ENCODE data around the gene PRAC1. TPM values are rescaled to one million over a fixed set of nuclear protein-coding genes. Genes with fewer than 3 reads are reported as not detected.
"Not testable (repeated sequence)": the region's sequence is repeated elsewhere in the genome, so short reads cannot be mapped to it uniquely, and the experiment has no call there.

PRAC1 gene
- polyA plus RNA-seq, 3 donors, result not detected

- H3K27ac ChIP-seq (ENCODE audit: low read depth, low read length), result no peak overlapping the region
- WGBS, 3 donors, result 5 to 6% (median 6%) methylated on average over 80 of the region's 80 CpGs
Observed at GRCh38 chr17:48718761-48719641, 3.3 kb downstream of the PRAC1 start.

GRCh38 chr17:48718227-48718760, 4.0 kb downstream of the PRAC1 start:
- 13 to 17% (median 14%) methylated on average over 24 of the region's 24 CpGs for WGBS, 3 donors
- H3K27ac ChIP-seq (ENCODE audit: low read depth, low read length), result no peak overlapping the region

- H3K27ac ChIP-seq (ENCODE audit: low read depth, low read length), result no peak overlapping the region
- WGBS, 3 donors, result 10 to 16% (median 14%) methylated on average over 10 of the region's 10 CpGs
Observed at GRCh38 chr17:48717367-48718226, 4.7 kb downstream of the PRAC1 start.

- 79 to 81% (median 80%) methylated on average over 3 of the region's 3 CpGs for WGBS, 3 donors
Observed at GRCh38 chr17:48716549-48716948, 5.8 kb downstream of the PRAC1 start.

GRCh38 chr17:48715496-48716399, 6.6 kb downstream of the PRAC1 start:
- H3K27ac ChIP-seq (ENCODE audit: low read depth, low read length), result no peak overlapping the region
- WGBS, 3 donors, result 32 to 51% (median 43%) methylated on average over 5 of the region's 5 CpGs

More at GRCh38 chr17:48716549-48716948, 5.8 kb downstream of the PRAC1 start:
- H3K27ac ChIP-seq (ENCODE audit: low read depth, low read length), result not testable (repeated sequence)

GRCh38 chr17:48711128-48711527, 11.2 kb downstream of the PRAC1 start:
- no peak overlapping the region for H3K27ac ChIP-seq (ENCODE audit: low read depth, low read length)
- WGBS, 3 donors, result 53 to 65% (median 55%) methylated on average over 4 of the region's 4 CpGs

- H3K27ac ChIP-seq (ENCODE audit: low read depth, low read length), result no peak overlapping the region
- WGBS, 3 donors, result 69 to 78% (median 71%) methylated on average over 11 of the region's 11 CpGs
Observed at GRCh38 chr17:48704361-48705248, 17.7 kb downstream of the PRAC1 start.

GRCh38 chr17:48701864-48702532, 20.3 kb downstream of the PRAC1 start:
- WGBS, 3 donors, result 89 to 93% (median 92%) methylated on average over 10 of the region's 10 CpGs
- no peak overlapping the region for H3K27ac ChIP-seq (ENCODE audit: low read depth, low read length)

GRCh38 chr17:48693178-48693577, 29.1 kb downstream of the PRAC1 start:
- 24 to 43% (median 39%) methylated on average over 1 of the region's 1 CpG for WGBS, 3 donors
- no peak overlapping the region for H3K27ac ChIP-seq (ENCODE audit: low read depth, low read length)

GRCh38 chr17:48692049-48692448, 30.3 kb downstream of the PRAC1 start:
- WGBS, 3 donors, result 76 to 91% (median 82%) methylated on average over 1 of the region's 1 CpG
- no peak overlapping the region for H3K27ac ChIP-seq (ENCODE audit: low read depth, low read length)

- H3K27ac ChIP-seq (ENCODE audit: low read depth, low read length), result no peak overlapping the region
- 81 to 86% (median 85%) methylated on average over 5 of the region's 5 CpGs for WGBS, 3 donors
Observed at GRCh38 chr17:48690655-48691054, 31.7 kb downstream of the PRAC1 start.

GRCh38 chr17:48681609-48682008, 40.7 kb downstream of the PRAC1 start:
- H3K27ac ChIP-seq (ENCODE audit: low read depth, low read length), result no peak overlapping the region
- WGBS, 3 donors, result 87 to 93% (median 91%) methylated on average over 1 of the region's 1 CpG

- 75 to 87% (median 87%) methylated on average over 5 of the region's 5 CpGs for whole genome bisulfite sequencing, 3 donors
- no peak overlapping the region for H3K27ac ChIP-seq (ENCODE audit: low read depth, low read length)
Observed at GRCh38 chr17:48679385-48680096, 42.8 kb downstream of the PRAC1 start.

GRCh38 chr17:48678141-48678971, 44.0 kb downstream of the PRAC1 start:
- 6 to 10% (median 9%) methylated on average over 38 to 41 of the region's 41 CpGs for WGBS, 3 donors
- no peak overlapping the region for H3K27ac ChIP-seq (ENCODE audit: low read depth, low read length)

GRCh38 chr17:48676963-48677558, 45.3 kb downstream of the PRAC1 start:
- WGBS, 3 donors, result 50 to 81% (median 75%) methylated on average over 6 of the region's 6 CpGs

More at GRCh38 chr17:48676963-48677558, 45.3 kb downstream of the PRAC1 start:
- no peak overlapping the region for H3K27ac ChIP-seq (ENCODE audit: low read depth, low read length)

All from adipose tissue (tissue), 3 donors.